HepG2 (cell line): Measurements from ENCODE around the gene AP2A2. TPM values are rescaled to one million over a fixed set of nuclear protein-coding genes. Genes with fewer than 3 reads are reported as not detected.

Experiments
- ARNT2 ChIP-seq: sonication (generic); formaldehyde crosslinking; IDR thresholded peaks from 2 replicates; pipeline ENCODE4 v1.8.0; 2022; ENCODE audit warnings: mild to moderate bottlenecking, low read depth, missing genetic modification reagents, moderate library complexity
- GABPA ChIP-seq, 2 experiments: IDR thresholded peaks; 2 replicates each; pipeline ENCODE4 v1.6.1; 2011 to 2016; ENCODE audit warnings: low read depth in 2 of 2, low read length in 1 of 2, missing biosample characterization in 1 of 2, missing genetic modification characterization in 1 of 2
- MXD3 ChIP-seq: IDR thresholded peaks from 2 replicates; pipeline ENCODE4 v1.6.1; 2016; ENCODE audit warnings: mild to moderate bottlenecking, missing biosample characterization, missing genetic modification reagents
- NONO ChIP-seq, 2 experiments: fragments of 450-650 bp in 1 of 2; sonication (generic) in 1 of 2; formaldehyde crosslinking in 1 of 2; IDR thresholded peaks in 1 of 2; conservative IDR thresholded peaks in 1 of 2; 2 replicates each; pipeline versions ENCODE4 v1.6.1 to v1.8.0; 2017 to 2022; ENCODE audit warnings: mild to moderate bottlenecking in 1 of 2, missing genetic modification reagents in 1 of 2, moderate library complexity in 1 of 2
- SP2 ChIP-seq: sonication (generic); formaldehyde crosslinking; IDR thresholded peaks from 2 replicates; pipeline ENCODE4 v1.5.1; 2020; ENCODE audit warnings: mild to moderate bottlenecking, missing genetic modification reagents
- SPEN ChIP-seq: sonication (generic); formaldehyde crosslinking; IDR thresholded peaks from 2 replicates; pipeline ENCODE4 v1.5.1; 2020; ENCODE audit warnings: low read depth, mild to moderate bottlenecking, missing genetic modification reagents
- UBTF ChIP-seq: sonication (generic); formaldehyde crosslinking; IDR thresholded peaks from 2 replicates; pipeline ENCODE4 v1.4.0; 2020; ENCODE audit warnings: mild to moderate bottlenecking, missing genetic modification reagents
- YEATS2 ChIP-seq: sonication (generic); formaldehyde crosslinking; IDR thresholded peaks from 2 replicates; pipeline ENCODE4 v1.4.0; 2020; ENCODE audit warnings: missing genetic modification reagents, borderline replicate concordance
- YEATS4 ChIP-seq: sonication (generic); formaldehyde crosslinking; IDR thresholded peaks from 2 replicates; pipeline ENCODE4 v1.4.0; 2020; ENCODE audit warnings: missing genetic modification reagents, borderline replicate concordance
- ZFP90 ChIP-seq: sonication (generic); formaldehyde crosslinking; IDR thresholded peaks from 2 replicates; pipeline ENCODE4 v1.8.0; 2022; ENCODE audit warnings: missing genetic modification reagents, mild to moderate bottlenecking, inconsistent platforms, borderline replicate concordance
- ZNF414 ChIP-seq: sonication (generic); formaldehyde crosslinking; IDR thresholded peaks from 2 replicates; pipeline ENCODE4 v1.5.0; 2020; ENCODE audit warnings: missing genetic modification reagents
- ZNF451 ChIP-seq: sonication (generic); formaldehyde crosslinking; IDR thresholded peaks from 2 replicates; pipeline ENCODE4 v1.5.0; 2020; ENCODE audit warnings: mild to moderate bottlenecking, missing genetic modification reagents
- ZNF639 ChIP-seq: conservative IDR thresholded peaks from 2 replicates; pipeline ENCODE4 v1.6.1; 2018; ENCODE audit warnings: missing genetic modification reagents
- ZNF773 ChIP-seq: sonication (generic); formaldehyde crosslinking; IDR thresholded peaks from 2 replicates; pipeline ENCODE4 v1.4.0; 2020; ENCODE audit warnings: missing genetic modification reagents, borderline replicate concordance
- polyA plus RNA-seq, 8 experiments: library from polyadenylated mRNA; depleted of rRNA in 3 of 8; stranded (reverse) in 7 of 8; unstranded in 1 of 8; fragments of >200 nt; fragmentation: Illumina TruSeq in 4 of 8; extraction: Trizol in 4 of 8; gene quantifications; 2 replicates each; pipeline versions ENCODE4 v1.2.1 to v1.2.3, GENCODE V29; 2011 to 2016; ENCODE audit warnings: low read depth in 4 of 8, missing spikeins in 1 of 8, mixed read lengths in 1 of 8; ENCODE audit not compliant: insufficient read depth in 1 of 8
- total RNA-seq, 5 experiments: library from RNA; depleted of rRNA; stranded (reverse); fragments of >200 nt; fragmentation: Illumina TruSeq; extraction: Trizol; gene quantifications; 2 replicates each; pipeline ENCODE4 v1.2.3, GENCODE V29; 2016; ENCODE audit warnings: low read depth in 1 of 5
- TF ChIP-seq, protein P1 (sequence below): sonication (generic); formaldehyde crosslinking; IDR thresholded peaks from 2 replicates; pipeline ENCODE4 v1.5.1; 2020; ENCODE audit warnings: mild to moderate bottlenecking, missing genetic modification reagents, borderline replicate concordance

AP2A2 gene
- total and polyA plus RNA-seq, 2 of the 13 experiments (the other 11 are each of a cell fraction or from before 2014, with no cell fraction given) = 25.7 to 75.7 TPM

DNA sequence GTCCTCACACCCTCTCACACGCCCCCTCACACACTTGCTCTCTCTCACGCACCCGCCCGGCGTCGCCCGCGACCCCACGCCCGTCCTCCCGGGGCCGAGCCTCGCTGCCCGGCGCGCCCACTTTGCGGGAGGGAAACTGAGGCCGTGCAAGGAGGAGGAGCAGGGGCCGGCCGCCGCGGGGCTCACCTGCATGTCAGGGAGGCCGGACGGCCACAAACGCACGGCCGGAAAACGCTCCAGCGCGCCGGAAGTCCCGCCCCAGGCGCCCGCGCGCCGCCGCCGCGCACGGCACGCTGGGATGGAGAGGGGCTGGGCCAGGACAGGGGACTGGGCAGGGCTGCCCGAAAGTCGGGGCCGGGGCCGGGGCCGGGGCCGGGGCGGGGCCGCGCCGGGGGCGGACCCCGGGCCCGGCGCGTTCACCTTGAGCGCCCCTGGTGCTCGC is 15.1 kb upstream of the AP2A2 start, which contains the start of gene CHID1 (continued):
- TF ChIP-seq SP2 (CRISPR knock-in tag) = peak; percentile 89
- TF ChIP-seq YEATS2 (CRISPR knock-in tag) = peak; percentile 76; the same call in 1 of the 2 replicates
- peak; percentile 85 for TF ChIP-seq SPEN (CRISPR knock-in tag)
- peak; percentile 59; the same call in 1 of the 2 replicates for TF ChIP-seq ZNF414 (CRISPR knock-in tag)
- TF ChIP-seq NONO (IDR thresholded peaks at IDR 0.05) = no peak
- TF ChIP-seq NONO (CRISPR knock-in tag; conservative IDR thresholded peaks at IDR 0.05) = peak; percentile 77
- TF ChIP-seq GABPA (IDR thresholded peaks at IDR 0.05; ENCODE audit: low read depth, low read length) = peak; percentile 90
- TF ChIP-seq GABPA (CRISPR knock-in tag; IDR thresholded peaks at IDR 0.05; ENCODE audit: low read depth) = peak; percentile 76
- TF ChIP-seq ZNF451 (CRISPR knock-in tag) = no peak
- TF ChIP-seq ZNF773 (CRISPR knock-in tag) = no peak
- TF ChIP-seq ZNF639 (CRISPR knock-in tag) = 0 out of 2 replicates have a peak, but pooled peaks have one; percentile 25
- TF ChIP-seq, protein P1, sequence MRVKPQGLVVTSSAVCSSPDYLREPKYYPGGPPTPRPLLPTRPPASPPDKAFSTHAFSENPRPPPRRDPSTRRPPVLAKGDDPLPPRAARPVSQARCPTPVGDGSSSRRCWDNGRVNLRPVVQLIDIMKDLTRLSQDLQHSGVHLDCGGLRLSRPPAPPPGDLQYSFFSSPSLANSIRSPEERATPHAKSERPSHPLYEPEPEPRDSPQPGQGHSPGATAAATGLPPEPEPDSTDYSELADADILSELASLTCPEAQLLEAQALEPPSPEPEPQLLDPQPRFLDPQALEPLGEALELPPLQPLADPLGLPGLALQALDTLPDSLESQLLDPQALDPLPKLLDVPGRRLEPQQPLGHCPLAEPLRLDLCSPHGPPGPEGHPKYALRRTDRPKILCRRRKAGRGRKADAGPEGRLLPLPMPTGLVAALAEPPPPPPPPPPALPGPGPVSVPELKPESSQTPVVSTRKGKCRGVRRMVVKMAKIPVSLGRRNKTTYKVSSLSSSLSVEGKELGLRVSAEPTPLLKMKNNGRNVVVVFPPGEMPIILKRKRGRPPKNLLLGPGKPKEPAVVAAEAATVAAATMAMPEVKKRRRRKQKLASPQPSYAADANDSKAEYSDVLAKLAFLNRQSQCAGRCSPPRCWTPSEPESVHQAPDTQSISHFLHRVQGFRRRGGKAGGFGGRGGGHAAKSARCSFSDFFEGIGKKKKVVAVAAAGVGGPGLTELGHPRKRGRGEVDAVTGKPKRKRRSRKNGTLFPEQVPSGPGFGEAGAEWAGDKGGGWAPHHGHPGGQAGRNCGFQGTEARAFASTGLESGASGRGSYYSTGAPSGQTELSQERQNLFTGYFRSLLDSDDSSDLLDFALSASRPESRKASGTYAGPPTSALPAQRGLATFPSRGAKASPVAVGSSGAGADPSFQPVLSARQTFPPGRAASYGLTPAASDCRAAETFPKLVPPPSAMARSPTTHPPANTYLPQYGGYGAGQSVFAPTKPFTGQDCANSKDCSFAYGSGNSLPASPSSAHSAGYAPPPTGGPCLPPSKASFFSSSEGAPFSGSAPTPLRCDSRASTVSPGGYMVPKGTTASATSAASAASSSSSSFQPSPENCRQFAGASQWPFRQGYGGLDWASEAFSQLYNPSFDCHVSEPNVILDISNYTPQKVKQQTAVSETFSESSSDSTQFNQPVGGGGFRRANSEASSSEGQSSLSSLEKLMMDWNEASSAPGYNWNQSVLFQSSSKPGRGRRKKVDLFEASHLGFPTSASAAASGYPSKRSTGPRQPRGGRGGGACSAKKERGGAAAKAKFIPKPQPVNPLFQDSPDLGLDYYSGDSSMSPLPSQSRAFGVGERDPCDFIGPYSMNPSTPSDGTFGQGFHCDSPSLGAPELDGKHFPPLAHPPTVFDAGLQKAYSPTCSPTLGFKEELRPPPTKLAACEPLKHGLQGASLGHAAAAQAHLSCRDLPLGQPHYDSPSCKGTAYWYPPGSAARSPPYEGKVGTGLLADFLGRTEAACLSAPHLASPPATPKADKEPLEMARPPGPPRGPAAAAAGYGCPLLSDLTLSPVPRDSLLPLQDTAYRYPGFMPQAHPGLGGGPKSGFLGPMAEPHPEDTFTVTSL = no peak
- peak; percentile 62; the same call in 1 of the 2 replicates for TF ChIP-seq YEATS4 (CRISPR knock-in tag)
- TF ChIP-seq MXD3 (CRISPR knock-in tag) = 0 out of 2 replicates have a peak, but pooled peaks have one; percentile 46
- peak; percentile 15; the same call in 1 of the 2 replicates for TF ChIP-seq UBTF (CRISPR knock-in tag)
- peak; percentile 70 for TF ChIP-seq ARNT2
- peak; percentile 20; the same call in 1 of the 2 replicates for TF ChIP-seq ZFP90
